ENCODE results near the gene METTL18. TPM values are rescaled to one million over a fixed set of nuclear protein-coding genes. Genes with fewer than 3 reads are reported as not detected.
"Not testable (repeated sequence)": the region's sequence is repeated elsewhere in the genome, so short reads cannot be mapped to it uniquely, and the experiment has no call there.

The METTL18 gene
- total RNA-seq, 1 donor from 2014 or later: 12.7 TPM

DNA sequence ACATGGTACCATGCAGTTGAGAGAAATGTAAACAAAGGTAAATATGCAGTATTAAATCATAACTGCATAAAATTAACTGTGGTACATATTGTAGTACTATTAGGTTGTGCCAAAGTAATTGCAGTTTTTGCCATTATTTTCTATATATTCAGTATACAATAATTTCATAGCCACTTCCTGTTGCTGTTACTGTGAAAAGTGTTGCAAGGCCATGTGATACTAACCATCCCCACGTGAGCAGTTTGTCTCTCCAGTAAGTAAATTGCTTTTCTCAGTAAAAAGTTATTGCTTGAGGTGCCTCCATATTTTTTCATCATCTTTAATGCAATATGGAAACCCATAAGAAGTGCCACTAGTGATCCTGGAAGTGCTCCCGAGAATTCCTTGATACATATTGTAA lies 19.6 kb upstream of the METTL18 start:
- H3K27me3 Mint-ChIP-seq: no peaks in the 10 kb centered on the region
- no peaks in the 10 kb centered on the region for H3K4me1 Mint-ChIP-seq (ENCODE audit: low read depth)
- no peak overlapping the region for H3K27ac Mint-ChIP-seq
- TF ChIP-seq, protein P1, sequence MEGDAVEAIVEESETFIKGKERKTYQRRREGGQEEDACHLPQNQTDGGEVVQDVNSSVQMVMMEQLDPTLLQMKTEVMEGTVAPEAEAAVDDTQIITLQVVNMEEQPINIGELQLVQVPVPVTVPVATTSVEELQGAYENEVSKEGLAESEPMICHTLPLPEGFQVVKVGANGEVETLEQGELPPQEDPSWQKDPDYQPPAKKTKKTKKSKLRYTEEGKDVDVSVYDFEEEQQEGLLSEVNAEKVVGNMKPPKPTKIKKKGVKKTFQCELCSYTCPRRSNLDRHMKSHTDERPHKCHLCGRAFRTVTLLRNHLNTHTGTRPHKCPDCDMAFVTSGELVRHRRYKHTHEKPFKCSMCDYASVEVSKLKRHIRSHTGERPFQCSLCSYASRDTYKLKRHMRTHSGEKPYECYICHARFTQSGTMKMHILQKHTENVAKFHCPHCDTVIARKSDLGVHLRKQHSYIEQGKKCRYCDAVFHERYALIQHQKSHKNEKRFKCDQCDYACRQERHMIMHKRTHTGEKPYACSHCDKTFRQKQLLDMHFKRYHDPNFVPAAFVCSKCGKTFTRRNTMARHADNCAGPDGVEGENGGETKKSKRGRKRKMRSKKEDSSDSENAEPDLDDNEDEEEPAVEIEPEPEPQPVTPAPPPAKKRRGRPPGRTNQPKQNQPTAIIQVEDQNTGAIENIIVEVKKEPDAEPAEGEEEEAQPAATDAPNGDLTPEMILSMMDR (IDR thresholded peaks at IDR 0.05; ENCODE audit: unreplicated experiment): no peak
- H3K4me3 Mint-ChIP-seq (ENCODE audit: low read depth): no peak overlapping the region
- peaks cover 19% of the 10 kb centered on the region for H3K9me3 Mint-ChIP-seq (ENCODE audit: low read depth)
- DNase-seq (ENCODE audit: low spot score, unreplicated experiment): no peak
- H3K36me3 Mint-ChIP-seq (ENCODE audit: insufficient read depth): peaks cover 38% of the 10 kb centered on the region

DNA sequence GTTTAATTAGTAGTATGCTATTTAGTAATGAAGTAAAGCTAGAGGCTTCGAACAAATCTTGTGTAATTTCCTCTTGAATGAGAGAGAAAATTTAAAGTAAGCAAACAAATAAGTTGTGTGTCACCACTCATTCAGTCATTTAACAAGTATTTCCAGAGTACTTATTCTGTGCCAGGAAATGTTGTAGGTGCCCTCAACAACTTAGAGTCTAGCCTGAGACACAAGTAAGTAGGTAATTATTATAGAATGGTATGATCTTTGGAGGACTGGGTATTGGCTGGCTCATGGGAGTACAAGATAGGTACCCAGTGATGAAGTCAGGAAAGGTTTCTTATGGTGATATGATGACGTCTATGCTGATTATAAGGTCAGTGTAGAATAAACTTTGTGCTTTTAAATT lies 17.4 kb upstream of the METTL18 start:
- no peak overlapping the region for H3K4me3 Mint-ChIP-seq (ENCODE audit: low read depth)
- H3K27ac Mint-ChIP-seq: no peak overlapping the region
- TF ChIP-seq, protein P1 (IDR thresholded peaks at IDR 0.05; ENCODE audit: unreplicated experiment): no peak
- peaks cover 29% of the 10 kb centered on the region for H3K36me3 Mint-ChIP-seq (ENCODE audit: insufficient read depth)
- H3K9me3 Mint-ChIP-seq (ENCODE audit: low read depth): peaks cover 14% of the 10 kb centered on the region
- DNase-seq (ENCODE audit: low spot score, unreplicated experiment): no peak
- no peaks in the 10 kb centered on the region for H3K4me1 Mint-ChIP-seq (ENCODE audit: low read depth)
- no peaks in the 10 kb centered on the region for H3K27me3 Mint-ChIP-seq

DNA sequence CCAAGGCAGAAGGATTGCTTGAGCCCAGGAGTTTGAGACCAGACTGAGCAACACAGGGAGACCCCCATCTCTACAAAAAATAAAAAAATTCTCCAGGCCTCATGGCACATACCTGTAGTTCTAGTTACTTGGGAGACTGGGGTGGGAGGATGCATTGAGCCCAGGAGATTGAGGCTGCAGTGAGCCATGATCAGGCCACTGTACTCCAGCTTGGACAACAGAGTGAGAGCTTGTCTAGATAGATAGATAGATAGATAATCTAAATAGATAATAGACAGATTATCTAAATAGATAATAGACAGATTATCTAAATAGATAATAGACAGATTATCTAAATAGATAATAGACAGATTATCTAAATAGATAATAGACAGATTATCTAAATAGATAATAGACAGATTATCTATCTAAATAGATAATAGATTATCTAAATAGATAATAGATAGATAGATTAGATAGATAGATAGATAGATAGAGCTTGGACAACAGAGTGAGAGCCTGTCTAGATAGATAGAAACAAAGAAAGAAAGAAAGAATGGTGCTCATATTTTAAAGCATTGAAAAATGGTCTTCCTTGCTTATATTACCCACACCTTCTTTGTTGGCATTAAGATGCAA lies 16.8 kb upstream of the METTL18 start:
- H3K27me3 Mint-ChIP-seq; H3K4me1 Mint-ChIP-seq (ENCODE audit: low read depth); H3K27ac Mint-ChIP-seq; H3K4me3 Mint-ChIP-seq (ENCODE audit: low read depth); DNase-seq (ENCODE audit: low spot score, unreplicated experiment): not testable (repeated sequence)
- peaks cover 27% of the 10 kb centered on the region for H3K36me3 Mint-ChIP-seq (ENCODE audit: insufficient read depth)
- peaks cover 12% of the 10 kb centered on the region for H3K9me3 Mint-ChIP-seq (ENCODE audit: low read depth)

DNA sequence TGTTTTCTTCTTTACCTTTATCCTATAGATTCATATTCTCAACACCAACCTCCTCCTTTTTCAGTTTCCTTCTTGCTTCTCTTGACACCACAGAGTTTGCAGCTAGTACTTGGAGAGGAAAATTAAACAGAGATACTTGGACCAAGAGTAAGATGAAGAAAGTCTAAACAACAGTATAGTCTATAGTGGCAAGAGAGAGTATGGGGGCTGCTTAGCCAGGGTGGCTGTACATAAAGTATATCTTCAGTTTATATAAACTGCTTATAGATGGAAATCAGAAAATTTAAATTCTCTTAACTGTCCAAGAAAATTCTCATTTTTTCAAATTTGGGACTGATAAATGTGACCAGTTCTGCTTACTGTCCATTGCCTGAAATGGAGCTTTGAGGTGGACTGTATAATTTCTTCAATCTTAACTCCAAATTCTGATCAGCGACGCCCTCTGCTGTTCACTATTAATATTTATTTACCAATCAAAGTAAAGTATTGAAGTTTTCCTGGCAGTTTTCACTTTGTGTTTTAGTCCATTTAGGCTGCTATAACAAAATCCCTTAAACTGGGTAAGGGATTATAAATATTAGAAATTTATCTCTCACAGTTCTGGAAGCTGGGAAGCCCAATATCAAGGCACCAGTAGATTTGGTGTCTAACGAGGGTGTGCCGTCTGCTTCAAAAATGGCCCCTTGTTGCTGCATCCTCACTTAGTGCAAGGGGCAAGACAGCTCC lies 14.8 kb upstream of the METTL18 start:
- TF ChIP-seq, protein P1 (IDR thresholded peaks at IDR 0.05; ENCODE audit: unreplicated experiment): peak; percentile 73
- peaks cover 4% of the 10 kb centered on the region for H3K9me3 Mint-ChIP-seq (ENCODE audit: low read depth)
- H3K27me3 Mint-ChIP-seq: no peaks in the 10 kb centered on the region
- H3K27ac Mint-ChIP-seq: no peak overlapping the region
- DNase-seq (ENCODE audit: low spot score, unreplicated experiment): no peak
- no peak overlapping the region for H3K4me3 Mint-ChIP-seq (ENCODE audit: low read depth)
- no peaks in the 10 kb centered on the region for H3K4me1 Mint-ChIP-seq (ENCODE audit: low read depth)
- peaks cover 12% of the 10 kb centered on the region for H3K36me3 Mint-ChIP-seq (ENCODE audit: insufficient read depth)

DNA sequence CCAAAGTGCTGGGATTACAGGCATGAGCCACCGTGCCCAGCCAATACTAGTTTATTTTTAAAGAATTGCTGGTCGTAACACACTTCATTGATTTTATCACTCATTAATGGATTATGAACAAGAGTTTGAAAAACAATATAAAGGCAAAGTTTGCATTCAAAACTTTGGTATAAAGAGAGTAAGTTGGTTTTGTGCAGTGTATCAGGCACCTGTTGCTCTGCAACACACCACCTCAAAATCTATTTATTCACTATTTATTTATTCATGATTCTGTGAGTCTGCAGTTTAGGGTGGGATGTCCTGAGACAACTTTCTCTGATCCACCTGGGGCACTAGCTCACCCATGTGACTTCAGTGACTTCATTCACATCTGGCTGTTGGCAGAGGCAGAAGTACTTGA lies 10.2 kb upstream of the METTL18 start:
- no peak overlapping the region for H3K27ac Mint-ChIP-seq
- TF ChIP-seq, protein P1 (IDR thresholded peaks at IDR 0.05; ENCODE audit: unreplicated experiment): no peak
- no peaks in the 10 kb centered on the region for H3K9me3 Mint-ChIP-seq (ENCODE audit: low read depth)
- H3K27me3 Mint-ChIP-seq: no peaks in the 10 kb centered on the region
- no peak for DNase-seq (ENCODE audit: low spot score, unreplicated experiment)
- no peaks in the 10 kb centered on the region for H3K4me1 Mint-ChIP-seq (ENCODE audit: low read depth)
- H3K36me3 Mint-ChIP-seq (ENCODE audit: insufficient read depth): no peaks in the 10 kb centered on the region
- H3K4me3 Mint-ChIP-seq (ENCODE audit: low read depth): no peak overlapping the region

DNA sequence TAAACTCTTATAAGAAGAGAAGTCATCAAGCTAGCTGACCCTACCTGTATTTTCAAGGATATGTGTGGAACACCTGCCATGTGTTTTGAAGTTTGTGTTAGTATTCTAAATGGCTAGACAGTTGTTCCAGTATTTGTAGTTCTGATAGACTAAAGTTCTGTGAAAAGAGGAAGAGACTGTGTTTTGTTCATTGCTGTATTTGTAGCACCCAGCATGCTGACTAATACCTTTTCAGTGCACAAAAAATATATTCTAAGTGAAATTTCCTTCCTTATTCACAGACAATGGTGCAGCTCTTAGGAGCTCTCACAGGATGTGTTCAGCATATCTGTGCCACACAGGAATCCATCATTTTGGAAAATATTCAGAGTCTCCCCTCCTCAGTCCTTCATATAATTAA lies 8.2 kb upstream of the METTL18 start:
- Mint-ChIP-seq H3K9me3 (ENCODE audit: low read depth) (no peaks in the 10 kb centered on the region), H3K4me1 (ENCODE audit: low read depth) (no peaks in the 10 kb centered on the region)
- TF ChIP-seq, protein P1 (IDR thresholded peaks at IDR 0.05; ENCODE audit: unreplicated experiment): no peak

More for the DNA sequence above, 8.2 kb upstream of the METTL18 start:
- no peak overlapping the region for H3K4me3 Mint-ChIP-seq (ENCODE audit: low read depth)
- no peaks in the 10 kb centered on the region for H3K27me3 Mint-ChIP-seq
- H3K27ac Mint-ChIP-seq: no peak overlapping the region
- no peak for DNase-seq (ENCODE audit: low spot score, unreplicated experiment)
- peaks cover under 1% of the 10 kb centered on the region for H3K36me3 Mint-ChIP-seq (ENCODE audit: insufficient read depth)

All from progenitor cell of endocrine pancreas (in vitro differentiated cells).